Activated gamma-delta T cell treated with anti-CD3 and anti-CD28 coated beads, Interleukin-2, amount 50 U/mL, for 16 hours (primary cell): ENCODE data around the gene UBB.

ENCODE experiments used
- DNase-seq: peaks from one replicate; pipeline ENCODE4 v3.0.0-alpha.2; 2020; ENCODE audit warnings: low read depth

The UBB gene

DNA sequence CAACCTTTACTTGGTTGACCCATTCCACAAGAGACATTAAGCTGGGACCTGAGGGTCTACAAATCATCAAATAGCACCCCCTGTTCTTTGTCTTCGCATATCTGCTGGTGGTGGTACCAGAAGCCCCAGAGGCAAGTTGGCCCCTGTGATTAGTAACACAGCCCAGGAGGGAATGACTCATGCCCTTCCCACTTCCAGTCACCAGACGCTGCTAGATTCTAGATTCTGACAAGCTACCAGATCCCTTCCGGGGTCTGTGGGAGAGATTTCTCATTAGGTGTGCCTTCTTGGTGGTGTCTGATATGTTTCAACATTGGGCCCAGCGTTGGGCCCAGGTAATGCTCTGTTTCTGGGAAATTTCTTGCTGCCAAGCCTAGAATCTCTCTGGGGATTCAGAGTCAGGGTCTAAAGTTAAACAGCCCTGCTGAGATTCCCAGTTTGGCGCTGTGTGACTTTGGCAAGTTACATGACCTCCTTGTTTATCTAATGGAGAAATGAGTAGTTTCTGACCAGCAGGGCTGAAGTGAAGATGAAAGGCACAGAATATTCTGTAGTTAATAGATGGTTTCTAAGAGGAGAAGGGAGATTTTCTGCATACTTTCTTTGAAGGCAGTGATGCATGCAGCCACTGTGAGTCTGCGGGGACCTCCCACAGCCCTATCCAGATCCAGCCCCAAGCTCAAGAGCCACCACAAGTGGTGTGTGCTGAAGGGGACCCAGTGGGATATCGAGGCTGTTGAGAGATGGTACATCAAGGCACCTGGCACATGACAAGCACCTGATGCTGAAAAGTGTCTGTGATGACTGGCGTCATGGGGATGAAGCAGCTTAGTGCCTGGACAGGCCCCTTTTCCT, 38.4 kb downstream of the UBB start:
- DNase-seq: peak; percentile 44

DNA sequence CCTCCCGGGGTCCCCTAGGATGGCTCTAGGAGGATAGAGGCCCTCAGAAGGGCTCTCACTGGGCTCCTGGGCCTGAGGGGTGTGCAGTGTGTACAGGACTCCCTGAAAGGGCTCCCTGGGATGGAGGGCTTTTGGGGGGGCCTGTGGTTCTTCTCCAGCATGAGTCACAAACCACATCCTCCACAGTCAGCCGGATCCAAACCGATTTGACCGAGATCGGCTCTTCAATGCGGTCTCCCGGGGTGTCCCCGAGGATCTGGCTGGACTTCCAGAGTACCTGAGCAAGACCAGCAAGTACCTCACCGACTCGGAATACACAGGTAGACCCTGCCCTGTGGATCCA, 39.0 kb downstream of the UBB start:
- no peak for DNase-seq

DNA sequence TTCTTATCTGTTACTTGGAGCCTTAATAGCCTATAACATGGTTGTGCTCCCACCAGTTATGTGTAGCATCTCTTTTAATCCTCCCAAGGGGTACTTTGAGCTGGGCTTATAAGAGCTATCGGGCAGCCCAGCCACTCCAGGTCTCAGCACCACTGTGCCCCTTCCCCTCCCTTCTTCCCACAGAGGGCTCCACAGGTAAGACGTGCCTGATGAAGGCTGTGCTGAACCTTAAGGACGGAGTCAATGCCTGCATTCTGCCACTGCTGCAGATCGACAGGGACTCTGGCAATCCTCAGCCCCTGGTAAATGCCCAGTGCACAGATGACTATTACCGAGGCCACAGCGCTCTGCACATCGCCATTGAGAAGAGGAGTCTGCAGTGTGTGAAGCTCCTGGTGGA, 41.5 kb downstream of the UBB start:
- DNase-seq: no peak

DNA sequence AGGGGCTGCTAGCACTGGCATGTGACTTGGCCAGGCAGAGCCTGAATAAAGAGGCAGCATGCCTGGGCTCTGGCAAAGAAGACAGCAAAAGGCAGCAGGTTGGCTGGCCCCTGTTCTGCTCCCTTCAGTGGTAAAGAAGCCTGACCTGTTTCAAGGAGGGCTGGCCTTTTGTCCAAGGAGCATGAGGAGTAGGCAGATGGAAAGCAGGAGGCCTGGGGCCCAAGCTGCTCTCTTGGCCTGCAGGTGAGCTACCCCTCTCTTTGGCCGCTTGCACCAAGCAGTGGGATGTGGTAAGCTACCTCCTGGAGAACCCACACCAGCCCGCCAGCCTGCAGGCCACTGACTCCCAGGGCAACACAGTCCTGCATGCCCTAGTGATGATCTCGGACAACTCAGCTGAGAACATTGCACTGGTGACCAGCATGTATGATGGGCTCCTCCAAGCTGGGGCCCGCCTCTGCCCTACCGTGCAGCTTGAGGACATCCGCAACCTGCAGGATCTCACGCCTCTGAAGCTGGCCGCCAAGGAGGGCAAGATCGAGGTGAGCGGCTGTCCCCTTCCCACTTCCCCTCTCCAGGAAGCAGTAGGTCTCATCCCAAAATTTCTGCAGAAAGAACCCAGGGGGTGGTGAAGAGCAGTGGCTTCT, 42.5 kb downstream of the UBB start:
- DNase-seq: no peak

DNA sequence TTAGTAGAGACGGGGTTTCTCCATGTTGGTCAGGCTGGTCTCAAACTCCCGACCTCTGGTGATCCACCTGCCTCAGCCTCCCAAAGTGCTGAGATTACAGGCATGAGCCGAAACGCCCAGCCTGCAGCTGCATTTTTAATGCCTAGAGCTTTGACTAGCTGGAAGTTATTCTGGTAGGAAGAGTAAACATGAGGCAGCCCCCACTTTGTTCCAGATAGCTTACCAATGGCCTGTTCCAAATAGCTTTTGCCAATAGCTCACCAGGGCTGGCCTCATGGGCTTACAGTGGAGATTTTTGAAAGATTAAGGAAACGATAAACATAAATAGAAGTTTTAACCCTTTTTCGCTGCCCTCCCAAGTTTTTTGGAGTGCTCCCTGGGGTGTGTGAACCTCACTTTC, 44.3 kb downstream of the UBB start:
- DNase-seq: no peak

DNA sequence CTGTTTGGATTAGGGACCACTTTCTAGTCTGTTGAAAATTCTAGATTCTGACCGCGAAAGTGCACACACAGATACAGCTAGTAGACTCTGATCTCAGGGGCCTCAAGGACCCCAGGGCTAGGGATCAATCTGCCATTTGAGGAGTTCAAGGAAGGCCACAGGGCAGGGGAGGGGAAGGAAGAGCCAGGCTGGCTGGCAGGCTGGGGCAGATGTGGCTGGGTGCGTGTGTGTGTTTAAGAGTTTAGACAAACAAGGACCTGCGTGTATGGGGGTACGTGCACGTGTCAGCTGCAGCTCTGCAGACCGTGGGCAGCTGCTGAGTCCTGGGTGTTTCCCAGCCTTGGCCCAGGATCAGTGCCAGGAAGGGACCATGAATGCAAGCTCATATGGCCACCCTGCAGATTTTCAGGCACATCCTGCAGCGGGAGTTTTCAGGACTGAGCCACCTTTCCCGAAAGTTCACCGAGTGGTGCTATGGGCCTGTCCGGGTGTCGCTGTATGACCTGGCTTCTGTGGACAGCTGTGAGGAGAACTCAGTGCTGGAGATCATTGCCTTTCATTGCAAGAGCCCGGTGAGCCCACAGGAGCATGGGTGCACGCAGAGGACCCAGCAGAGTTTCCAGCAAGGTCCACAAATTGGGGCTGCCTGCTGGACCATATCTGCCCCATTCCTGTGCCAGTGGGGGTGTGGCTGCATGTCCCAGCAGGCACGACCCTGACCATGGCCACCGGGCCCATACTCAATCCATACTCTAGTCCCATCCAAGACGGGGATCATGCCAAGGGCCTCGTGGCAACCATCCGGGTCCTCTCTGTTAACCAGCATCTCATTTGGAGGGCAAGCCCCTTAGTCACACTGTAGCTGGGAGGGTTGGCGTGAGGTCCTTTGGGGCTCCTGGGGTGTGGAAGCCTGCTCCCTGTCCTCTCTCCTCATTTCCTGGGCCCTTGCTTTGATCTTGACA, 45.1 kb downstream of the UBB start:
- DNase-seq: no peak

DNA sequence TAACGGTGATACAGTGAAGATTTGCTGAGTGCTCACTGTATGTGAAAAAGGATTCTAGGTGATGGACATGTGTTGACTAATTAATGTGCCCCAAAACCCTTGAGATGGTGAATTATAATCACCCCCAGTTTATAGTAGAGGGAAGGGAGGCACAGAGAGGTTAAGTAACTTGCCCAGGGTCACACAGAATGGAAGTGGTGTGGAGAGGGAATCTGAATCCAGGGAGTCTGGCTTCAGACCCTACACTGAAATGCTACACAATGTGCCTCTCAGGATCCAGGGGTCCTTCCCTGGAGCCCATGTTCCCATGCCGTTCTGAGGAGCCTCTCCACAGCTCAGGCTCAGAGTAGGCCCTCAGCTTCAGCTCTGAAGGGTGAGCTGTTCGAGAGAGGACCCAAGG, 46.1 kb downstream of the UBB start:
- DNase-seq: no peak

DNA sequence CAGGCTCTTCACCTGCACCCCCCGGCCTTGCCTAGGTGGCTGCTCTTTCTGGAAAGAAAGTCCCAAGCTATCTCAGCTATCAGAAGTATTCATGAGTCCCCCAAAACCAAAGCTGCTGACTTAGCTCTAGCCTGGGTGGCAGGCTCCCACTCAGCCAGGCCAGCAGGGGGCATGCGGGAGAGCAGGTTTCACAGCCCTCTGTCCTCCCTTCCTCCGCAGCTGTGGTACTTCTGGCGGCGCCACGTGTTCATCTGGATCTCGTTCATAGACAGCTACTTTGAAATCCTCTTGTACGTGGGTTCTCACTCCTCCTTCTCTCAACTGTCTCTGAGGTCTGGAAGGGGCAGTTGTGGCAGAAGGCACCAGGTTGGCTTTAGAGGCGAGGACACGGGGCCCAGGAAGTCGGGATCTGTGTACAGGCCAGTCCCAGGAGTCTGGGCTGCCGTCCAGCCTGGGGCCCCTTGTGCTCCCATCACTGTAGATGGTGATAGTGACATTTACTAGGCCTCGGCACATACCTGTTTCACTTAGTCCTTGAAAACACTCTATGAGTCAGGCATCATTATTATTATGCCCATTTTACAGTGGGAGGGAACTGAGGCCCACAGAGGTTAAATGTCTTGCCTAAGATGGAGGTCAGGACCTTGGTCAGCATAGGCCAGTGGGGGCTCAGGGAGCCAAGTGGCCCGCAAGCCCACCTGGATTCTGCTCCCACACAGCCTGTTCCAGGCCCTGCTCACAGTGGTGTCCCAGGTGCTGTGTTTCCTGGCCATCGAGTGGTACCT, 47.4 kb downstream of the UBB start:
- DNase-seq: no peak

DNA sequence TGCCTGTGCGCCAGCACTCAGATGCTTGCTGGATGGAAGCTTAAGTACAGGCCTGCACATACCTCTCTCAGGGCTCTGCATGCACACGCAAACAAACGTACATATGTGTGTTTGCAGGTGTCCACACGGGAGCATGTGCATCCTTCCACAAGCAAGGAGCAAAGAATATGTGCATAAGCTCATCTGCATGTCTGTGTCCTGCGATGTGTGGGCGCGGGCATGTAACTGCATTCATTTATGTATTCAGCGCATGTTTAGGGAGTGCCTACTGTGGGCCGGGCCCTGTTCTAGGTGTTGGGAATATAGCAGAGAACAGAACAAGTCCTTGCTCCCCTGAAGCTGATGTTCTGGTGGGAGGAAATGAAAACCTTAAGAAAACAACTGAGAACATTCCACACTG, 48.2 kb downstream of the UBB start:
- no peak for DNase-seq

DNA sequence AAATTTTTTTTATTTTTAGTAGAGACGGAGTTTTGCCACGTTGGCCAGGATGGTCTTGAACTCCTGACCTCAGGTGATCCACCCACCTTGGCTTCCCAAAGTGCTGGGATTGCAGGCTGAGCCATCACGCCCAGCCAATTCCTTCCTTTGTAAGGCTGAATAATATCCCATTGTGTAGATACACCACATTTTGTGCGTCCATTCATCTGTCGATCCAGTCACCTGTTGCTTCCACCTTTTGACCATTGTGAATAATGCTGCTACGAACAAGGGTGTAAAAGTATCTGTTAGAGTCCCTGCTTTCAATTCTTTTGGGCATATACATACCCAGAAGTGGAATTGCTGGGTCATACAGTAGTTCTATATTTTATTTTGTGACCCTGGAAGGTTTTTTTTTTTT, 49.8 kb downstream of the UBB start:
- DNase-seq: no peak

DNA sequence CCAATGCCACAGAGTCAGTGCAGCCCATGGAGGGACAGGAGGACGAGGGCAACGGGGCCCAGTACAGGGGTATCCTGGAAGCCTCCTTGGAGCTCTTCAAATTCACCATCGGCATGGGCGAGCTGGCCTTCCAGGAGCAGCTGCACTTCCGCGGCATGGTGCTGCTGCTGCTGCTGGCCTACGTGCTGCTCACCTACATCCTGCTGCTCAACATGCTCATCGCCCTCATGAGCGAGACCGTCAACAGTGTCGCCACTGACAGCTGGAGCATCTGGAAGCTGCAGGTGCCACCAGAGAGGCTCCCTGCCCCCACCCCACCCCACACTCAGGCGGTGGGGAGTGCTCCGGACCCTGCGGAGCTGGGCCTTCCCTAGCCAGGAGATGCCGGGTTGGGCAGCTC, 51.1 kb downstream of the UBB start:
- no peak for DNase-seq
